GM10266 (cell line): ENCODE results near the gene SCNN1A.

Experiments used
- DNase-seq: peaks from one replicate; pipeline ENCODE4 v3.0.0; 2012; ENCODE audit errors: extremely low spot score
- CTCF ChIP-seq: IDR thresholded peaks from 2 replicates; pipeline ENCODE4 v1.5.1; 2012; ENCODE audit warnings: mild to moderate bottlenecking, low read depth; ENCODE audit not compliant: control insufficient read depth, insufficient read depth; ENCODE audit errors: missing control alignments

Gene SCNN1A

GRCh38 chr12:6392504-6392903, 17.1 kb upstream of the SCNN1A start:
- DNase-seq: no peak
- TF ChIP-seq CTCF: no peak

- no peak for DNase-seq
- no peak for TF ChIP-seq CTCF
Measured at GRCh38 chr12:6391013-6391412, 15.7 kb upstream of the SCNN1A start.

- peak; percentile 11 for DNase-seq
- no peak for TF ChIP-seq CTCF
Measured at GRCh38 chr12:6390084-6390799, 14.9 kb upstream of the SCNN1A start.

- no peak for TF ChIP-seq CTCF
- DNase-seq: peak; percentile 12
Measured at GRCh38 chr12:6387541-6387940, 12.2 kb upstream of the SCNN1A start.

GRCh38 chr12:6386491-6386890, 11.1 kb upstream of the SCNN1A start:
- no peak for DNase-seq
- TF ChIP-seq CTCF: no peak

GRCh38 chr12:6386038-6386437, 10.7 kb upstream of the SCNN1A start:
- no peak for TF ChIP-seq CTCF
- no peak for DNase-seq
